A549 (cell line): ENCODE results near the gene RMND5A. TPM values are rescaled to one million over a fixed set of nuclear protein-coding genes. Genes with fewer than 3 reads are reported as not detected.

Experiments
- ATAC-seq, 2 experiments: fragments of 200-7000 bp in 1 of 2; fragments of >200 bp in 1 of 2; cut with Nextera tagmentation in 1 of 2; cut with Tn5 transposase in 1 of 2; 3 replicates each; pipeline versions ENCODE4 v1.8.0 to v1.9.1; 2018 to 2020; ENCODE audit warnings: mild to moderate bottlenecking in 1 of 2, moderate library complexity in 1 of 2
- CTCF ChIA-PET: fragments of 300-600 bp; sonication (Branson Sonifier 250); formaldehyde crosslinking; extraction: SDS; loops from one replicate; lab custom pipeline; 2021; ENCODE audit warnings: antibody characterized with exemption, inconsistent platforms; lab: Yijun Ruan, JAX
- POLR2A ChIA-PET: fragments of 350-600 bp; formaldehyde crosslinking; extraction: SDS; loops from one replicate; lab custom pipeline; 2021; ENCODE audit warnings: antibody characterized with exemption, inconsistent platforms; lab: Yijun Ruan, JAX
- DNase-seq, 2 experiments: peaks; one replicate each; pipeline versions ENCODE4 v3.0.0 to v3.0.0-alpha.2; 2011 to 2016; ENCODE audit warnings: low read depth in 1 of 2, low spot score in 1 of 2
- FAIRE-seq: peaks from 2 replicates; lab custom pipeline; 2011; peaks lifted over from hg19 to GRCh38; lab: Jason Lieb, UNC
- H3K27ac ChIP-seq, 2 experiments: fragments of >200 bp; sonication (Bioruptor Twin); formaldehyde crosslinking; 3 replicates each; pipeline ENCODE4 v1.5.1; 2016 to 2017
- H3K4me1 ChIP-seq: fragments of >200 bp; sonication (Bioruptor Twin); formaldehyde crosslinking; 3 replicates; pipeline ENCODE4 v1.6.1; 2016
- H3K4me2 ChIP-seq: fragments of >200 bp; sonication (Bioruptor Twin); formaldehyde crosslinking; 3 replicates; pipeline ENCODE4 v1.6.1; 2016
- H3K4me3 ChIP-seq: fragments of >200 bp; sonication (Bioruptor Twin); formaldehyde crosslinking; 3 replicates; pipeline ENCODE4 v1.5.1; 2016
- H3K9me3 ChIP-seq: fragments of >200 bp; sonication (Bioruptor Twin); formaldehyde crosslinking; 3 replicates; pipeline ENCODE4 v1.6.1; 2016
- CHD2 ChIP-seq: fragments of 150-350 bp; IDR thresholded peaks from 2 replicates; pipeline ENCODE4 v1.6.1; 2014; ENCODE audit warnings: low read length; ENCODE audit not compliant: partially characterized antibody
- EP300 ChIP-seq, 2 experiments: fragments of >200 bp; sonication (Bioruptor Twin); formaldehyde crosslinking; IDR thresholded peaks; 2 replicates in 1 of 2; 3 replicates in 1 of 2; pipeline ENCODE4 v1.6.1; 2016 to 2017
- ESRRA ChIP-seq: fragments of 150-350 bp; IDR thresholded peaks from 2 replicates; pipeline ENCODE4 v1.6.1; 2014; ENCODE audit warnings: mild to moderate bottlenecking, low read length, borderline replicate concordance
- FOSB ChIP-seq: fragments of 250-450 bp; sonication (Bioruptor Pico); IDR thresholded peaks from 2 replicates; pipeline ENCODE4 v1.5.0; 2020; ENCODE audit warnings: mild to moderate bottlenecking, moderate library complexity
- HES2 ChIP-seq: fragments of >200 bp; sonication (Bioruptor Twin); formaldehyde crosslinking; IDR thresholded peaks from 2 replicates; pipeline ENCODE4 v1.6.1; 2016
- KDM1A ChIP-seq: fragments of 200-600 bp; sonication (generic); IDR thresholded peaks from 2 replicates; pipeline ENCODE4 v1.6.1; 2016; ENCODE audit warnings: low read depth, mild to moderate bottlenecking
- MAZ ChIP-seq: fragments of 150-350 bp; IDR thresholded peaks from 2 replicates; pipeline ENCODE4 v1.6.1; 2014; ENCODE audit warnings: antibody characterized with exemption, low read depth, low read length, borderline replicate concordance
- RARB ChIP-seq: fragments of 250-450 bp; sonication (Bioruptor Pico); IDR thresholded peaks from 2 replicates; pipeline ENCODE4 v1.8.0; 2021; ENCODE audit warnings: mild to moderate bottlenecking, moderate library complexity
- REST ChIP-seq: fragments of 200-600 bp; sonication (generic); IDR thresholded peaks from 2 replicates; pipeline ENCODE4 v1.6.1; 2016; ENCODE audit warnings: antibody characterized with exemption, mild to moderate bottlenecking, moderate library complexity
- ZC3H11A ChIP-seq: fragments of 450-650 bp; IDR thresholded peaks from 2 replicates; pipeline ENCODE4 v1.6.1; 2014; ENCODE audit warnings: antibody characterized with exemption, mild to moderate bottlenecking
- ZSCAN20 ChIP-seq: fragments of 250-450 bp; sonication (Bioruptor Pico); IDR thresholded peaks from 2 replicates; pipeline ENCODE4 v1.8.0; 2022; ENCODE audit warnings: mild to moderate bottlenecking, moderate library complexity
- WGBS: methylation state at CpG from one replicate; pipeline ENCODE4 v1.1.6; 2017; ENCODE audit errors: missing lambda C conversion rate; 5-methylcytosine and 5-hydroxymethylcytosine counted together
- polyA plus RNA-seq, 4 experiments: library from polyadenylated mRNA; depleted of rRNA in 3 of 4; stranded (reverse); fragments of >200 nt; fragmentation: RNase III in 1 of 4; extraction: RNeasy Plus Mini Kit Qiagen cat#74134 plus additional on column Dnase treatment in 1 of 4; gene quantifications; 2 replicates in 3 of 4; 3 replicates in 1 of 4; pipeline ENCODE4 v1.2.3, GENCODE V29; 2011 to 2017
- TF ChIP-seq, protein P1 (sequence below): fragments of >200 bp; sonication (Bioruptor Twin); formaldehyde crosslinking; IDR thresholded peaks from 3 replicates; pipeline ENCODE4 v1.6.1; 2016
- TF ChIP-seq, protein P2 (sequence below): fragments of 150-350 bp; IDR thresholded peaks from 2 replicates; pipeline ENCODE4 v1.6.1; 2014; ENCODE audit warnings: low read depth, mild to moderate bottlenecking, low read length
- TF ChIP-seq, protein P3 (sequence below): IDR thresholded peaks from 2 replicates; pipeline ENCODE4 v1.6.1; 2012

The RMND5A gene
- polyA plus RNA-seq, 2 of the 4 experiments (the other 2 are of a cell fraction) = 10.5 to 28.0 TPM

DNA sequence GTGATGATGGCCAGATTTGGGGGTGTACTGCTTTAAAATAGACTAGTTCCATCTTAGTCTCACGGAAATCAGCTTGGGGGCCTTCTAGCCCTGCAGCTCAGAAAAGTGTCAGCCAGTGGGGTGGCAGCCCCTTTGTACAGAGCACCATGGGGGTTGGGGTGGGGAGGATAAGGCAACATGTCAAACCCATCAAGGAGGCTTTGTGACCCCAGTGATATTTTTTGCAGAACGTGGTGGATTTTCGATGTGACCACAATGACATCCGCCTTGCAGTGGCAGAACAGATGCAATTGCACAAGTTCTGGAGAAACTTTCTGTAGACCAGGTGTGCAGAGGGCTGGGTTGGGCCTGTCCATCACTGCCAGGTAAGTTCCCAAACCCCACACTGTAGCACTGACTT, 73.7 kb downstream of the RMND5A start:
- Histone ChIP-seq H3K27ac (no peak overlapping the region), H3K4me2 (no peak overlapping the region), H3K4me1 (peaks cover 19% of the 10 kb centered on the region; the same call in 2 of the 3 replicates), H3K4me3 (no peak overlapping the region)
- DNase-seq = no peak
- 46% methylated on average over 4 of the region's 4 CpGs for WGBS
- ATAC-seq = no peak
- CTCF ChIA-PET = interaction anchor here (1.5 kb wide), 1 partner anchor 15 kb away, joined by 4 read pairs; no protein-coding TSS in a partner anchor
- POLR2A ChIA-PET = no interaction called here
- no peak for FAIRE-seq
- no peak for TF ChIP-seq ZC3H11A
- TF ChIP-seq, protein P1, sequence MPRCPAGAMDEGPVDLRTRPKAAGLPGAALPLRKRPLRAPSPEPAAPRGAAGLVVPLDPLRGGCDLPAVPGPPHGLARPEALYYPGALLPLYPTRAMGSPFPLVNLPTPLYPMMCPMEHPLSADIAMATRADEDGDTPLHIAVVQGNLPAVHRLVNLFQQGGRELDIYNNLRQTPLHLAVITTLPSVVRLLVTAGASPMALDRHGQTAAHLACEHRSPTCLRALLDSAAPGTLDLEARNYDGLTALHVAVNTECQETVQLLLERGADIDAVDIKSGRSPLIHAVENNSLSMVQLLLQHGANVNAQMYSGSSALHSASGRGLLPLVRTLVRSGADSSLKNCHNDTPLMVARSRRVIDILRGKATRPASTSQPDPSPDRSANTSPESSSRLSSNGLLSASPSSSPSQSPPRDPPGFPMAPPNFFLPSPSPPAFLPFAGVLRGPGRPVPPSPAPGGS = no peak
- TF ChIP-seq, protein P2, sequence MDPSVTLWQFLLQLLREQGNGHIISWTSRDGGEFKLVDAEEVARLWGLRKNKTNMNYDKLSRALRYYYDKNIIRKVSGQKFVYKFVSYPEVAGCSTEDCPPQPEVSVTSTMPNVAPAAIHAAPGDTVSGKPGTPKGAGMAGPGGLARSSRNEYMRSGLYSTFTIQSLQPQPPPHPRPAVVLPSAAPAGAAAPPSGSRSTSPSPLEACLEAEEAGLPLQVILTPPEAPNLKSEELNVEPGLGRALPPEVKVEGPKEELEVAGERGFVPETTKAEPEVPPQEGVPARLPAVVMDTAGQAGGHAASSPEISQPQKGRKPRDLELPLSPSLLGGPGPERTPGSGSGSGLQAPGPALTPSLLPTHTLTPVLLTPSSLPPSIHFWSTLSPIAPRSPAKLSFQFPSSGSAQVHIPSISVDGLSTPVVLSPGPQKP = no peak
- TF ChIP-seq MAZ = no peak
- TF ChIP-seq RARB (CRISPR knock-in tag) = no peak
- TF ChIP-seq, all 56 proteins: peak for 0
- H3K9me3 ChIP-seq = peaks cover 15% of the 10 kb centered on the region

GRCh38 chr2:86794861-86795260, 74.8 kb downstream of the RMND5A start:
- 57% methylated on average over 2 of the region's 2 CpGs for WGBS
- Histone ChIP-seq H3K27ac (no peak overlapping the region), H3K9me3 (peaks cover 15% of the 10 kb centered on the region), H3K4me2 (no peak overlapping the region), H3K4me1 (peaks cover 10% of the 10 kb centered on the region; the same call in 2 of the 3 replicates), H3K4me3 (no peak overlapping the region)
- FAIRE-seq (no peak), DNase-seq (no peak), ATAC-seq (no peak)
- TF ChIP-seq ESRRA (no peak), MAZ (no peak), EP300 (IDR thresholded peaks at IDR 0.05) (no peak), ZSCAN20 (CRISPR knock-in tag) (no peak), CHD2 (no peak), KDM1A (no peak), FOSB (CRISPR knock-in tag) (no peak), HES2 (no peak), REST (no peak)
- TF ChIP-seq, protein P2 = no peak
- TF ChIP-seq, protein P3, sequence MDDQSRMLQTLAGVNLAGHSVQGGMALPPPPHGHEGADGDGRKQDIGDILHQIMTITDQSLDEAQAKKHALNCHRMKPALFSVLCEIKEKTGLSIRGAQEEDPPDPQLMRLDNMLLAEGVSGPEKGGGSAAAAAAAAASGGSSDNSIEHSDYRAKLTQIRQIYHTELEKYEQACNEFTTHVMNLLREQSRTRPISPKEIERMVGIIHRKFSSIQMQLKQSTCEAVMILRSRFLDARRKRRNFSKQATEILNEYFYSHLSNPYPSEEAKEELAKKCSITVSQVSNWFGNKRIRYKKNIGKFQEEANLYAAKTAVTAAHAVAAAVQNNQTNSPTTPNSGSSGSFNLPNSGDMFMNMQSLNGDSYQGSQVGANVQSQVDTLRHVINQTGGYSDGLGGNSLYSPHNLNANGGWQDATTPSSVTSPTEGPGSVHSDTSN = no peak
- POLR2A ChIA-PET = no interaction called here
- CTCF ChIA-PET = interaction anchor here (0.9 to 1.0 kb wide), 2 partner anchors 8 to 15 kb away, joined by 3 to 4 read pairs; no protein-coding TSS in a partner anchor
